ENCODE results near the gene DCAF5.
"Not testable (repeated sequence)": the region's sequence is repeated elsewhere in the genome, so short reads cannot be mapped to it uniquely, and the experiment has no call there.

The DCAF5 gene

DNA sequence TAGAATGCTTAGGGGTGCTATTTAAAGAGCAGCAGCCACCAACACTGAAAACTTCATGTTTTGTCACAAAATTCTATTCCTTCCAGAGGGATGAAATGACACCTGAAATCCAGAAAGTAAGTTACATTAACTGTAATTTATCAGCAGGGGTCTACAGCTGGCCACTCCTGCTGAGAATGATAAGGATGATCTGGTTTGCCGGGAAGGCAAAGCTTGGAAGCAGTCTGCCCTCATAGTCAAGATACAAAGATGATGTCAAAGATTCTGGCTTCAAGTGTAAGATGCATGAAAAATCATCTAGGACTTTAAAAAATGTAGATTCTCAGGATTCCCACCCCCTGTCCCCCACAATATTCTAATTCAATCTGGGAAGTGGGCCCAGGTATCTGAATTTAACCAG is 58.4 kb downstream of the DCAF5 start:
- no peak for DNase-seq

DNA sequence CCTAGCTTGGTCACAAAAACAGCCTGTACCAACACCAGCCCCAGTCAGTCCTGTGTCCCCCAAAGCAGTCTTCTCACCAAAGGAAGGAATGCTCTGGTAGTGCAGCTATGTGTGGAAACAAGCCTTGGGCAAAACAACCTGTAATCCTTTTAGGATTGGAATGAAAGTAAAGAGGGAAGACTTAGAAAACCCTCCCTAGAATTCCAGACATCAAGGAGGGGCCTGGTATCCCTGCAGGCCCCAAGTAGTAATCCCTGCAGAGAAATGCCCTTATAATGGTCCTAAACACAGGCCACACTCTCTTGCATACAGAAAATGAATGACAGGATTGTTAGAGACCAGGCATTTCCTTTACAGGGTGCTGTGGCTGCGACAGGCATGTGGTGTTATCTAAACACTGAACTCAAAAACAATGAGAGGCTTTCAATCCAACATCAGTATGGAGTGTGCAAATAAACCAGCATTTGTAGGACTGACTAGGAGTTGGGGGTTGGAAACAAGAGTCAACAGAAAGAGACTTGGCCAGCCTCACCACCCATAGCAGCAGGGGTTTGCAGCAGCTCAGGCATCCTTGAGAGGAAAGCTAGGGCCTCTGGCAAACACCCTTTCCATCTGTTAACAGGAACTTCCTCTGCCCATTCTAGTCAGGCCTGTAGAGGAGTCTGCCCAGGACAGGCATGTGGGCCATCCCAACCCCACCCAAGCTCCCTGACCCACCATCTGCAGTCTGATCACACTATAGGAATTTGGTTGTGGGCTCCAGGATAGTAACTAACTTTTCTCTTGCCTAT is 59.1 kb downstream of the DCAF5 start:
- DNase-seq, result no peak

DNA sequence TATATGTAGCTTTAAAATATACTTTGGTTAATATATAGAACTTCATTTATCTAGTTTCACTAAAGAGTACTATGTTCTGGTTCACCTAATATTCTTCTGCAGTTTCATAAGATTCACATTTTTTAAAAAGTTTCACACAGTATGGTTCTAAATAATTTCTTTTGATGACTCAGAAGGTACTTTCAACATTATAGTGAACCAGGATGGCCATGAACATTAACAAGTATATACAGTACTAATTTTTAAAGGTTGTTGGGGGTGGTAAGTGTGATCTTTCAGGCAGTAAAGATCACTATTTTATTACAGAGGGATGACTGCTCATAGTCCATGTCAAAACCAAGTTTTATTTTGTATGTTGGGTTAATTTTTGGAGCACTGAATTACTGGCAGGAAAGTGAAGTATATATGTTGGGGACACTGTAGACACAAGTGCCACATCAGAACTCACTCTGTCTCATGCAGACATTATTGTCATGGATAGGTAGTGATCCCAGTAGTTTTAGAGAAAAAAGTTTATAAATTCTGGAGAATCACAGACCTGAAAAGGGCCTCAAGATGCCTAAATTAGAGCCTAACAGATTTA is 60.0 kb downstream of the DCAF5 start:
- no peak for DNase-seq

DNA sequence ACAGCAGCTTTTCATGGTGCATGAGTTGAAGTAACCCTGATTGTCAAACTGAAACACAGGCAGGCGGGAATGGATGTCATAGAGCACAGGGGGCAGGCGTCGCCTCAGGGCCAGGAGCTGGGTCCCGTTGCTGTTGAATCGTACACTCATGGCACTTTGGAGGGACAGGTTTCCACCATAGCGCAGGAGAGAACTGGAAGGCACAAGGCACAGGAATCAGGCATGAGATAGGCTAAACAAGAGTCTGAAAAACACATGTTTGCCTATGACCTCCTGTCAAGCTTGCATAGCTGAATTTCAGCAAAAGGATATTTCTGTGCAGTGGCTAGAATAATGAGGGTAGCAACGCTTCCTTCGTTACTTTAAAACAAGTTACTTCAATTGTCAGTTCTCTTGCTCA is 61.2 kb downstream of the DCAF5 start:
- DNase-seq, result no peak

DNA sequence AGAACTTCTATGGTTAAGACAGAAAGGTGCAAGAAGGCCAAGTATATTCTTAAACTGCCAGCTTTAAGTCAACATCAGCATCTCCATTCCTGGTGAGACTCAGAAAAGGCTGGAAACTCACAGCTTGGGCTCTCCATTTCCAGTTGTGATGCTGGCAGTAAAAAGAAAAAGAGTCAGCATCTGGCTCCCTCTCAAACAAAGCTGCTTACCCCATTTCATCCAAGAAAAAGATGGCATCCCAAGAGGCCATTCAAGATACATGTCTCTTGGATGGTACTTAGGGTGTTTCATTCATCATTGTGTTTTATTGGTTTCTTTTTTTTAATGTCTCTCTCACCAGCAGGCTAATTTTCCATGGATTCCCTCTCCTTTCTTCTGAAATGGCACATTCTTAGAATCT is 61.9 kb downstream of the DCAF5 start:
- DNase-seq, result no peak

DNA sequence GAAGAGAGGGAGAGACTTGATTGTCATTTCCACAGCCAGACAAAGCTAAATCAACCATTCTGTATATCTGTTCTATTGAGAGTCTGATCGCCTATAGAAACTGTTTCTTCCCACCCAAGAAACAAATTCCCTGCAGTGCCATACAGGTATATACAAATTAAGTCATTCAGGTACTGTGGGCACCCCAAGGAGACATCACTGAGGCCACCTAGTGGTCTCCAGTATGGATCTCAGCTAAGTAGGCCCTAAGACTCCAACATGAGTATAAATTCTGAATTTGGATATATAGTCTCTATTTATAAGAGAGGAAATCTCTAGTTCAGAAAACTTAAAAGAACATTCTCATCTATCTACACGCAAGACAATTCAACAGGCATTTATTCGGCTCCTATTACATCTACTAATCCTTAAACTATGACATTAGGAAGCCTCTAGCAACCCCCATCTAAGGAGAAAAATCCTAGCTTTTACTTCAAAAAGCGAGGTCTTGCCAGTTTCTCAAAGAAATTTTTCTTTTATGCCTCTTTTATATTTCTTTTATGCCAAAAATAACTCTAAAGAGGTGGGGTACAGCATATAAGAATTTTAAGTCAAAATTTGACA is 62.6 kb downstream of the DCAF5 start:
- no peak for DNase-seq

DNA sequence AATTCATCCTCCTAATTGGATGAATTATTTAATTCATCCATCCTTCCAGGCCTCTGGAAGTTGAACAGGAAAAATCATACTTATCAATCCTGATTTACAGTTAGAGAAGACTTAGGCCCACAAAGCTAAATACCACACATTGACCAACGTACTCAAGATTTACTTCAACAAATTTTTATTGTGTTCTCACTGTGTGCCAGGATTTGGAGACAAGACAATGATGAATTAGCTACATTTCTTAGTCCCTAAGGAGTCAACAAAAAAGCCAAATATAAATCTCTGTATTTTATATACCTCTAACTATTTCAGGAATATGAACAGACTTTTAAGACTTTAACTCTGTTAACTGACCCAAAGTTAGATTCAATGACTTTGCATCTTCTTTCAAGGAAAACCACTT is 63.9 kb downstream of the DCAF5 start:
- DNase-seq, result no peak

DNA sequence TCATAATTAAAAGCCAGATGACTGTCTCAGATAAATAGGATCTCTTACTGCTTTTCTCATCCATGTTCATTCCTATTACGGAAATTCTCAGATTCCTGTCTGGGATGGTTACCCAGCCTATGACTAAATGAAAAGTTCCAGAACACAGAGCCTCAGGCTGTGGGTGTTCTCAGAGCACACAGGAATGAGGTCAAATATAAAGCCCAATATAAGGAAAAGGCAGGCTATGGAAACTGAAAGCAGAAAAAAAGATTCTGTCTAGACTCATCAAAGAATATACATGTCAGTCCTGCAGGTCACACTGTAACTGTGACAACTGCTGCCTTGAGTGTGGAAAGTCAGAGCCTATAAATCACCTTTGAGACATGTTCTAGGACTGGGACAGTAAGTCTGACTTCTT is 64.3 kb downstream of the DCAF5 start:
- DNase-seq, result no peak

DNA sequence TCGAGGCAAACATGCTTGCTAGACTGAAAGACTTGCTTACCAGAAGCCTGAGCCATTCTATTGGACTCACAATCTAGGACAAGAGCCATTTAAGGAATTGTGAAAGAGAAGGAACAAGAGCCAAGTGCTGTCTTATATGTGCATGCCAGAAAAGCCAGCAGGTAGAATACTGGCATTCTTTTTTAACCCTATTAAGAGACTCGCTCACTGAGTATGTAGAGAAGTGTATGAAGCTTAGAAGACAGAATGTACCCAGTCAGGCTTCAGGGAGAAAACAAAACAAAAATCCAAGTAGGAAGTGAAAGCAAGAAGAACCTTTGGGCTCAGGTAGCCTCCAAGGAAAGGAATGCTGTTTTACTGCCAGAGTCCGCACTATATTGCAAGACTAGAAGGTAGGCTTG is 65.9 kb downstream of the DCAF5 start:
- no peak for DNase-seq

DNA sequence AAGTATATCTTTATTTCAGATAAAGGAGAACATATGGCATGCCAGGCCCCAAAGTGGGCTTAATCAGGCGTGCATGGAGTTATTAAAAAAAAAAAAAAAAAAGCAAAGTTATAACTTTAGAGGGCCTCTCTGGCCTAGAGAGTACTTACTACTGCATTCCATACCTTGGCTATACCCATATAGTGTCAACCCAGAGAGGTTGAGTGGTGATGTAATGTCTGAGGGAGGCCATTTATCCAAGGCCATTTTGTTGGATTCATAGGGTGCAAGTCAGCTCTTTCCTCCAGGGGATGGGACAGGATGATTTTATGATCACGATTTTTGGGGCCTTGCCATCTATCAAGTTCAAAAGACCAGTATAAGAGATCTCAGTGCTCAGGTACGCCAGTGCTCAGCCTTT is 66.4 kb downstream of the DCAF5 start:
- no peak for DNase-seq

DNA sequence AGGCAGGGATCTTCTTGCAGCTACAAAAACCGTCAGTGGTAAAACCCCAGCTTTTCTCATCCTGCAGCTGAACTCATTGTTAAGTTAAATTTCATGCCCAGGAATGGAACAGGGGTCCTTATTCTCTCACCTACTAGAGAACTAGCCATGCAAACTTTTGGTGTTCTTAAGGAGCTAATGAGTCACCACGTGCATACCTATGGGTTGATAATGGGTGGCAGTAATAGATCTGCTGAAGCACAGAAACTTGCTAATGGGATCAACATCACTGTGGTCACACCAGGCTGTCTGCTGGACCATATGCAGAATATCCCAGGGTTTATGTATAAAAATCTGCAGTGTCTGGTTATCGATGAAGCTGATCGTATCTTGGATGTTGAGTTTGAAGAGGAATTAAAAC is 68.9 kb downstream of the DCAF5 start:
- DNase-seq, result no peak

DNA sequence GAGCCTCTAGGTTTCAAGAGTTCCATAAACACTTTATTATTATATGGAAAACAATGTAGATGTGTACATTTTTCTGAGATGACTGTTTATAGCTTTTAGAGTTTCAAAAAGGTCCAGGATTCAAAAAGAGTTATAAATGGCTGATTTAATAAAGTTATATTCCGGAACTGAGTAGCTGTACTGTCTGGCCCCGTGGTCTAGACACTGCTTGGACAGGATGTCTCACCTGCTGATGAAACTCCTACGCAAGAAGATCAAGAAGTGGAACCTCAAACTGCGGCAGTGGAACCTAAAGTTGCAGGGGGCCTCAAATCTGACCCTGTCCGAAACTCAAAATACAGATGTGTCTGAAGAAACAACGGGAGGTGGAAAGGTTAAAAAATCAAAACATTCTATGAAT is 69.7 kb downstream of the DCAF5 start:
- no peak for DNase-seq

DNA sequence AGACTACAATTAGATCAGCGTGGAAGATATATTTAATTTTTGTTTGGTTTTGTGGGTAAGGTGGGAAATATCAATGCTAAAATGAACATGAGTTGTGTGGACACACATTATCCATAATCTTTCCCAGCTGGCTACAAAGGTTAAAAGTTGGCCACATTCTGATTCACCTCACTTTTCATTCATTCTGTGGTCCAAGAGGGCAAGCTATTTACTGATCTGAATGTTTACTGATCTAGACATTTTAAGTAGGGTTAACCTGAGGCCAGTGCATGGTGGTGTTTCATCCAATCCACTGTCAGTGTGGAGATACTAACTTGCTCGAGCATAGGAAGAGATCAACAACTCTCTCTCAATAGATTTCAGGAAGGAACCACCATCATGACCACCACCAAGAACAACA is 71.6 kb downstream of the DCAF5 start:
- no peak for DNase-seq

DNA sequence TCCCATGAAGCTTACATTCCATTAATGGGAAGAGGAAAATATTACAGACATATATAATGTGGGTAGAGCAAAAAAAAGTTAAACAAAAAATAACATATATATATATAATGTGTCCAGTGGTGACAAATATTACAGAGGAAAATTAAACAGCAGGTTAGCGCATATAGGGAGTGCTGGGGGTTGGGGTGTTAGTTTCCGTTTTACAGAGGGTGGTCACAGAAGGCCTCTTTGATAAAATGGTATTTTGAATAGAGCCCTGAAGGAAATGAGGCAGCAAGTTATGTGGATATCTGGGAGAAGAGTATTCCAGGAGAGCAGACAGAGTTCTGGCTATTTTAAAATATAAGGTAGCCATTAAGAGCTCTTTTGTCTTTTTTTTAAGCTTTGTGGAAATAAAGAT is 73.2 kb downstream of the DCAF5 start:
- DNase-seq, result no peak

DNA sequence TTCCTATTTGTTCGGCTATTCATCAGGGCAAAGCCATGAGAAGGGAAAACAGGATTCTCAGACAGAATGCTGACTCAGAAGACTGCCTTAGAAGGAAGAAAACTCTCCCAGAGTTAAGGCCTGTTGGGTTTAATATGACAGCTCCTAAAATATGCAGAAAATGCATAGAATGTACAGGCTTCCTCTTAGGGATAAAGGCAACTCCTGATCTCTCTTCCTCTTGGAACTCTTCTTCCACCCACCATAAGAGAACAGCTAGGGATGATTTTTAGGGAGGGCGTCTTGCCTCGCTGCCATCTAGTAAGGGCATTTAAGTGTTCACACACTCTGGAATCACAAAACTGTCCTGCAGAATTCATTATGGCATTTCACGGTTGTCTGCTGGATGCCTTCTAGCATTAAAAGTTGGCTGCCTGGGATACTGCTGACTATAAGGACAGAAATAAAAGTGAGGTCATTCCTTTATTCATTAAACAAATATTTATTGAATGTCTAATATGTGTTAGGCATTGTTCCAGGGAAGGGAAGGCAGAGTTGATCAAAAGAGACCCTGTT is 73.7 kb downstream of the DCAF5 start:
- no peak for DNase-seq

DNA sequence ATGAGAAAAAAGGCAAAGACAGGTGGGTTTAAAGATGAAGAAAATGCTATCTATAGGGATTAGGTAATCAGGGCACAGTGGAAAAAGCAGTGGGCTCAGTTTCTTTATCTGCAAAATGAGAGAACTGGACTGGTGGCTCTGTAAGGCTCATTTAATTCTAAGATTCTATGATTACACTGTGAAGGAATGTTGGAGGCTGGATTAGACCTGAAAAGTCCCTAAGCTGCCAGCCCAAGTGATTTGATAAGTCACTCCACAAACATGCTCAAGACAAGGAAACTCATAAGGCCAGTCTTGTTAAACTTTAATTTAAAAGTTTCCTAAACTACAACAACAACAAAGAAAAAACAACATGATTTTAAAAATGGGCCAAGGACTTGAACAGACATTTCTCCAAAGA is 75.1 kb downstream of the DCAF5 start:
- no peak for DNase-seq

DNA sequence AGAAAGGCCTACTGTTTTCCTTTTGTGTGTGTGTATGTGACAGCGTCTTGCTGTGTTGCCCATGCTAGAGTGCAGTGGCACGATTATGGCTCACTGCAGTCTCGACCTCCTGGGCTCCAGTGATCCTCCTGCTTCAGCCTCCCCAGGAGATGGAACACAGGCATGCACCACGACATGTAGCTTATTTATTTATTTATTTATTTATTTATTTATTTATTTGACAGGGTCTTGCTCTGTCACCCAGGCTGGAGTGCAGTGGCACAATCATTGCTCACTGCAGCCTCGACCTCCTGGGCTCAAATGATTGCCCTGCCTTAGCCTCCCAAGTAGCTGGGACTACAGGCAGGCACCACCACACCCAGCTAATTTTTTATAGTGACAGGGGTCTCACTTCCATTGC is 75.7 kb downstream of the DCAF5 start:
- not testable (repeated sequence) for DNase-seq

DNA sequence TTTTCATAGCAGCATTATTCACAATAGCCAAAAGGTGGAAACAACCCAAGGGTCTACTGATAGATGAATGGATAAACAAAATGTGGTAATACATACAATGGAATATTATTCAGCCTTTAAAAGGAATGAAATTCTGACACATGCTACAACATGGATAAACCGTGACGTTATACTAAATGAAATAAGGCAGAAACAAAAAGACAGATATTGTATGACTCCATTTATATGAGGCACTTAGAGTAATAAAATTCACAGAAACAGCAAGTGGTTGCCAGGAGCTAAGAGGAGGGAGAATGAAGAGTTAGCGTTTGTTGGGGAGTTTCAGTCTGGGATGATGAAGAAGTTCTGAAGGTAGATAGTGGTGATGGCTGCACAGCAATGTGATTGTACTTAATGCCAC is 76.6 kb downstream of the DCAF5 start:
- DNase-seq, result no peak

DNA sequence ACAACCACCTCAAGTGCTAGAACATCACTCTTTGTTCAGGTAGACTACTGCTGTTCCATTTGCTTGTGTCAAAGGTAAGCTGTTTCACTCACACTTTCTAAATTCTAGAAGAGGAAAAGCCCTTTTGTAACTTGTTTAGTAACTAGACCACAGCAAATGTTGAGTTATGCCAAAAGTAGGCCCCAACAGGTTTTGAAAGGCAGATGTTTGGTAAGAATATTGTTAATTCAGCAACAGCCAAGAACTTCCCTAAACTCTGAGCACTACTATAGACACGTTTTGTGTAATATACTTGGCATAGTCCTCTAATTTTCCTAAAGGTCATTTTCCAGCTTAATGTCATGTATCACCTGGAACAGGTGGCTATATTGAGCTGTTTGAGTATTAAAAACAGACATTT is 79.0 kb downstream of the DCAF5 start:
- DNase-seq, result no peak

DNA sequence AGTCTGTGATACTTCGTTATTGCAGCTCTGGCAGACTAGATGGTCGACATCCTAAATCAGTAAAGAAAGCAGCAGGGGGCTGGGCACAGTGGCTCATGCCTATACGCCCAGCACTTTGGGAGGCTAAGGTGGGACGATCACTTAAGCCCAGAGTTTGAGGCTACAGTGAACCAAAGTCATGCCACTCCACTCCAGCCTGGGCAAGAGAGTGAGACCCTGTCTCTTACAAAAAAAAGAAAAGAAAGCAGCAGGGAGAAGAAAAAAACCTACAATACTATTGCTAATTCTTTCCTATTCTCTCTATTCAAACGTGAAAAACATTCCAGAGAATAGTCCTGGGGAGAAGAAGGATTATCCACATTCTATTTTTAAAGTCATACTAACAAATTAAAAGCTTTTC is 79.5 kb downstream of the DCAF5 start:
- DNase-seq, result no peak

DNA sequence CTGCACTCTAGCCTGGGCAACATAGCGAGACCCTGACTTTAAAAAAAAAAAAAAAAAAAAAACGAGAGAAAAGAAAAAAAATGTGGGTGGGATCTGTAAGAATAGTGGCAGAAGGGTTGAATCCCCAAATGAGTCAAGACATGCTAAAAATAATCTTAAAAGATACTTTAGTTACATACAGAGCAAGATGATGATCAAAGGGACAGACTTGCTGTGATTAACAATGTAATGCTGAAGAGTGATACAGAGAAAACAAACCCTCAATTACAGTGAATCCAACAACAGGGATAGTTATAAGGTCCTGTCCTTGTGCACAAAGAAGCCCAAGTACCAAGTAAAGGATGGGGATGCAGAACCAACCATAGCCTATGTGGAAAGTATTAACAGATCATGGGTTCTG is 80.3 kb downstream of the DCAF5 start:
- no peak for DNase-seq

DNA sequence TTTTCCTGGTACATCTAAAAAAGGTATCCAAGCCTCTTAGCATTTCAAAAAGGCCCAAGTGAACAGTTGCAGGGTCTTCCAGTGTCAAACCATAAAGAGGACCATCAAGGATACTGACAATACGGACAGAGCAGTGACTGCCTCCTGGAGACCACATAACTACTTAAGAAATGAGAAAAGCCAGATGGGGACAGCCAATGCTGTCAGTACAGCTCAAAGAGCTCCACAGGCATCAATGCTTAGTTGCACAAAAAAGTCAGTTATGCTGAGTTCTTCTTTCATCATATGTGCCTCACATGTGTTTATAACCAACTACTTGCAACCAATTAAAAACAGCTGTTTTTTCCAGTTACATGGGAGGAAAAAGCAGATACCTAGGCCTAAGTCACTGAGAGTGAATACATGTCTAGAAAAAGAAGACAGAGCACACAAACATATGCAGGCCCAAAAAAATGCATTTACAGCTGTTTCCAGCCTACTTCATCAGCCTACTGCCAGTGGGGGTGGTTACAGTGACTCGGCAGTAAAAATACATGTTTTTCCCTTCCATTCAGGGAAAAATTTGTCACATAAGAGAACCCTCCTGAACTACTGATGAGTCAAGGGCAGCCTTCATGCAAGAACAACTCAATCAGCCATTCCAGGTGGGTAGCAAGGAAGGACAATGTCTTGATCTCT is 84.0 kb downstream of the DCAF5 start:
- DNase-seq, result no peak

DNA sequence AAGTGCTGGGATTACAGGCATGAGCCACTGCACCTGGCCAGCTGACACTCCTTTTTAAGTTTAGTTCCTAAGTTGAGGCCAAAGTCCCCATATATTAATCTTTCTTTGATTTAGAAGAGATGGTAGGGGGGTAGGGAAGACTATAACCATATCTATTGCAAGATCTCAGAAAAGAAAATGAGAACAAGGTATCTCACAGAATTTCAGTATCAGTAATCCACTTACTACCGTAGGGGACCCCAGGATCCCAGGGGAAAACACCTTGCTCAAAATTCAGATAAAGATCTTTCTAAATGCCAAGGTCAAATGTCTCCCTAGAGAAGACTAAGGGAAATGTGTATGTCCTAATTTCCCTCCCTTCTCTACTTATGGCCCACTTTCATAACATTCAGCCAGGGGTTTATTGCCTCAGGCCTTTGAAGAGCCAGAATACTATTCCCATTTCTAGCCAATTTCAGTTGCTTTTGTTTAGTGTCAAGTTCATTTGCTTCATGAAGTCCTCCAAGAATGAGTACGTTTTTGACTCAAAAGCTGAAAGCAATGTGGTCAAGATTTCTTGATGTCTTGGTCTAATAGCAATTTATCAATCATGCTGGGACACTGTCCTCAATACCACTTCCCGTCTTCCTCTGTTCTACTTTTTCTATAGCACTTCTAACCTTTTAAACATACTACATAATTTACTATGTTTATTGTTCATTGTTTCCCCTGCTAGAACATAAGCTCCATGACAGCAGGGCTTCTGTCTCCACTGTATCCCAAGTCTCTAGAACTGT is 86.3 kb downstream of the DCAF5 start:
- DNase-seq, result no peak

Measured in right forelimb (tissue), 1 donor.